GM23338 (cell line): ENCODE data around the gene GRIA1. TPM values are rescaled to one million over a fixed set of nuclear protein-coding genes. Genes with fewer than 3 reads are reported as not detected.

Source experiments
- ATAC-seq: fragments of 200-7000 bp; cut with Tn5 transposase; 3 replicates; pipeline ENCODE4 v1.9.1; 2020
- DNase-seq: peaks from one replicate; pipeline ENCODE4 v3.0.0-alpha.2; 2015; ENCODE audit warnings: low spot score
- H2AFZ ChIP-seq: fragments of 200-600 bp; sonication (generic); 2 replicates; pipeline ENCODE4 v1.8.0; 2016; ENCODE audit warnings: antibody characterized with exemption, mild to moderate bottlenecking, moderate library complexity
- H3F3A ChIP-seq: fragments of 200-600 bp; sonication (generic); replicated peaks from 2 replicates; pipeline ENCODE4 v1.8.0; 2017; ENCODE audit warnings: antibody characterized with exemption, mixed run types, low read depth
- H3K27ac ChIP-seq: fragments of 200-600 bp; sonication (generic); 2 replicates; pipeline ENCODE4 v1.6.1; 2016; ENCODE audit warnings: low read depth
- H3K27me3 ChIP-seq: fragments of 200-600 bp; sonication (generic); 2 replicates; pipeline ENCODE4 v1.8.0; 2016; ENCODE audit warnings: mild to moderate bottlenecking, mixed run types, moderate library complexity; ENCODE audit not compliant: insufficient read depth
- H3K36me3 ChIP-seq: fragments of 200-600 bp; sonication (generic); 2 replicates; pipeline ENCODE4 v1.8.0; 2016; ENCODE audit warnings: mild to moderate bottlenecking; ENCODE audit not compliant: insufficient read depth
- H3K4me1 ChIP-seq: fragments of 200-600 bp; sonication (generic); 2 replicates; pipeline ENCODE4 v1.8.0; 2016; ENCODE audit warnings: mild to moderate bottlenecking, moderate library complexity; ENCODE audit not compliant: insufficient read depth
- H3K4me2 ChIP-seq: fragments of 200-600 bp; sonication (generic); 2 replicates; pipeline ENCODE4 v1.7.1; 2017; ENCODE audit warnings: mixed run types
- H3K4me3 ChIP-seq: fragments of 200-600 bp; sonication (generic); 2 replicates; pipeline ENCODE4 v1.6.1; 2016; ENCODE audit warnings: mixed run types
- H3K79me2 ChIP-seq: fragments of 200-600 bp; sonication (generic); replicated peaks from 2 replicates; pipeline ENCODE4 v1.8.0; 2017; ENCODE audit warnings: mild to moderate bottlenecking; ENCODE audit not compliant: insufficient read depth
- H3K9me2 ChIP-seq: fragments of 200-600 bp; sonication (generic); 2 replicates; pipeline ENCODE4 v1.8.0; 2017; ENCODE audit not compliant: insufficient read depth
- H4K20me1 ChIP-seq: fragments of 200-600 bp; sonication (generic); replicated peaks from 2 replicates; pipeline ENCODE4 v1.8.0; 2017; ENCODE audit warnings: mild to moderate bottlenecking; ENCODE audit not compliant: insufficient read depth
- H3K27ac Mint-ChIP-seq: 2 replicates; pipeline ENCODE4 v1.8.0; 2020; ENCODE audit warnings: inconsistent platforms, mild to moderate bottlenecking, moderate library complexity, mixed read lengths
- H3K27me3 Mint-ChIP-seq: 3 replicates; pipeline ENCODE4 v1.8.0; 2022; ENCODE audit warnings: low read depth, mild to moderate bottlenecking, moderate library complexity, mixed read lengths, inconsistent platforms; ENCODE audit not compliant: insufficient read depth, poor library complexity
- H3K36me3 Mint-ChIP-seq: 3 replicates; pipeline ENCODE4 v1.8.0; 2021; ENCODE audit warnings: low read depth, mild to moderate bottlenecking, inconsistent platforms, moderate library complexity, mixed read lengths
- H3K4me1 Mint-ChIP-seq: 3 replicates; pipeline ENCODE4 v1.8.0; 2020; ENCODE audit warnings: mild to moderate bottlenecking, inconsistent platforms, mixed read lengths
- H3K4me3 Mint-ChIP-seq: 3 replicates; pipeline ENCODE4 v1.8.0; 2021; ENCODE audit warnings: moderate library complexity, mild to moderate bottlenecking, inconsistent platforms, mixed read lengths
- H3K9me3 Mint-ChIP-seq: 3 replicates; pipeline ENCODE4 v1.8.0; 2020; ENCODE audit warnings: moderate library complexity, mild to moderate bottlenecking, inconsistent platforms, mixed read lengths
- CREB1 ChIP-seq: fragments of 250-450 bp; sonication (Bioruptor Pico); IDR thresholded peaks from 2 replicates; pipeline ENCODE4 v1.5.0; 2020; ENCODE audit warnings: low read depth, mild to moderate bottlenecking, moderate library complexity
- EZH2 ChIP-seq: fragments of 200-600 bp; sonication (generic); IDR thresholded peaks from one replicate; pipeline ENCODE4 v1.8.0; 2017; ENCODE audit warnings: antibody characterized with exemption, mild to moderate bottlenecking, low read depth; ENCODE audit not compliant: unreplicated experiment
- EZH2phosphoT487 ChIP-seq: fragments of 200-600 bp; sonication (generic); IDR thresholded peaks from one replicate; pipeline ENCODE4 v1.8.1; 2018; ENCODE audit warnings: antibody characterized with exemption; ENCODE audit not compliant: unreplicated experiment
- JUNB ChIP-seq: IDR thresholded peaks from one replicate; pipeline ENCODE4 v1.6.1; 2016; ENCODE audit warnings: antibody characterized with exemption; ENCODE audit not compliant: unreplicated experiment
- NANOG ChIP-seq: IDR thresholded peaks from 2 replicates; pipeline ENCODE4 v1.6.1; 2016; ENCODE audit warnings: antibody characterized with exemption, borderline replicate concordance
- POLR2AphosphoS5 ChIP-seq: IDR thresholded peaks from 2 replicates; pipeline ENCODE4 v1.6.1; 2016; ENCODE audit warnings: antibody characterized with exemption, low read depth
- ZNF114 ChIP-seq: fragments of 250-450 bp; sonication (Bioruptor Pico); IDR thresholded peaks from 2 replicates; pipeline ENCODE4 v1.5.0; 2020; ENCODE audit warnings: mild to moderate bottlenecking, moderate library complexity
- polyA plus RNA-seq: library from polyadenylated mRNA; unstranded; fragments of >200 nt; fragmentation: Nextera tagmentation; extraction: Ambion mirVana; gene quantifications from 2 replicates; pipeline ENCODE4 v1.2.1, GENCODE V29; 2016
- total RNA-seq: library from RNA; depleted of rRNA; stranded (reverse); fragments of >200 nt; shearing (Covaris generic); gene quantifications from 2 replicates; pipeline ENCODE4 v1.2.3, GENCODE V29; 2014
- TF ChIP-seq, protein P1 (sequence below): IDR thresholded peaks from 2 replicates; pipeline ENCODE4 v1.6.1; 2016; ENCODE audit warnings: antibody characterized with exemption
- TF ChIP-seq, protein P2 (sequence below): IDR thresholded peaks from one replicate; pipeline ENCODE4 v1.6.1; 2018; ENCODE audit warnings: antibody characterized with exemption; ENCODE audit not compliant: unreplicated experiment

GRIA1 gene
- total and polyA plus RNA-seq, 2 experiments from 2014 or later = 1.0 to 1.7 TPM

DNA sequence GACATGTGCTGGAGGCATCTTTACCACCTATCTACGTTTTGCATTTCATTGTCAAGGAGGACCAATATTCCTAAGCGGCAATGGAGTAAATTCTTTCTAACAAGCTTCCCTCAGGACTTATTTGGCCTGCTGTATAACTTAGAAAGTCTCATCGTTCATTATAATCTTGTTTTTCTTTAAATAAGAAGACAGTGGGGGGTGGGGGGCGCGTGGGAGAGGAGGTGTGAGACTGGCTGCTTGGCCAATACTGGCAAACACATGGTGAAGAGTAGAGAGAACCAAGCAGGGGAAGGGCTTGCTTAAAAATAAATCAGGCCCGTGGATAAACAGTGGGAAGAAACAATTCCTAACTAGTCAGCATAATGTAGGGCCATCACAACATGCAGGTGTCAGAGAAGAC lies 217.2 kb downstream of the GRIA1 start:
- H3K4me2 ChIP-seq = no peak overlapping the region
- no peaks in the 10 kb centered on the region for H3K27me3 ChIP-seq
- no peak overlapping the region for H3K4me3 ChIP-seq
- H3K9me3 Mint-ChIP-seq = no peaks in the 10 kb centered on the region
- no peaks in the 10 kb centered on the region for H3K36me3 ChIP-seq
- peaks cover 5% of the 10 kb centered on the region for H3K4me1 Mint-ChIP-seq
- no peaks in the 10 kb centered on the region for H4K20me1 ChIP-seq
- no peaks in the 10 kb centered on the region for H3K79me2 ChIP-seq
- DNase-seq (no peak), ATAC-seq (no peak)
- no peaks in the 10 kb centered on the region for H3K4me1 ChIP-seq
- H3K27ac ChIP-seq = no peak overlapping the region
- no peak overlapping the region for H3K4me3 Mint-ChIP-seq
- H3K27ac Mint-ChIP-seq = no peak overlapping the region
- no peaks in the 10 kb centered on the region for H3F3A ChIP-seq
- peaks cover 4% of the 10 kb centered on the region for H3K27me3 Mint-ChIP-seq
- no peak for TF ChIP-seq ZNF114
- no peak overlapping the region for H2AFZ ChIP-seq
- H3K9me2 ChIP-seq = 0 out of 2 replicates have a peak, but pooled peaks cover 3% of the 10 kb centered on the region
- H3K36me3 Mint-ChIP-seq = no peaks in the 10 kb centered on the region

DNA sequence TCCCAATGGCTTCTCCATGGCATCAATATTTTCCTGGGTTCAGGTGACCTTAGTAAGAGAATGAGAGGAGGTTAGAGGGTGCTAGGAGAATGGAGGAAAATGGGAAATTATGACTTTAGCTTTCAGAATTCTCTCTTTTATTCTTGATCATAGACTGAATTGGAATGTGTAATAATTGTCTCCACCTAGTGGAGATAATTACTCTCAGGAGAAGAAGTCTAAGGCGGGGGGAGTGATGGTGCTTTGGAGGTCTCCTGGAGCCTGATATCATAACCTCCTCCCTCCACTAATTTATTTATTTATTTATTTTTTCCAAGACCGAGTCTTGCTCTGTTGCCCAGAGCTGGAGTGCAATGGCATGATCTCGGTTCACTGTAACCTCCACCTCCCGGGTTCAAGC lies 221.3 kb downstream of the GRIA1 start:
- H3K27ac ChIP-seq = no peak overlapping the region
- H3K27me3 ChIP-seq = no peaks in the 10 kb centered on the region
- no peaks in the 10 kb centered on the region for H3K79me2 ChIP-seq
- Mint-ChIP-seq H3K36me3 (no peaks in the 10 kb centered on the region), H3K4me1 (no peaks in the 10 kb centered on the region), H3K9me3 (no peaks in the 10 kb centered on the region), H3K27ac (no peak overlapping the region), H3K27me3 (peaks cover 2% of the 10 kb centered on the region), H3K4me3 (no peak overlapping the region)
- no peak overlapping the region for H3K4me3 ChIP-seq
- DNase-seq = no peak
- TF ChIP-seq POLR2AphosphoS5 = no peak
- TF ChIP-seq CREB1 (CRISPR knock-in tag) = no peak
- TF ChIP-seq, protein P1, sequence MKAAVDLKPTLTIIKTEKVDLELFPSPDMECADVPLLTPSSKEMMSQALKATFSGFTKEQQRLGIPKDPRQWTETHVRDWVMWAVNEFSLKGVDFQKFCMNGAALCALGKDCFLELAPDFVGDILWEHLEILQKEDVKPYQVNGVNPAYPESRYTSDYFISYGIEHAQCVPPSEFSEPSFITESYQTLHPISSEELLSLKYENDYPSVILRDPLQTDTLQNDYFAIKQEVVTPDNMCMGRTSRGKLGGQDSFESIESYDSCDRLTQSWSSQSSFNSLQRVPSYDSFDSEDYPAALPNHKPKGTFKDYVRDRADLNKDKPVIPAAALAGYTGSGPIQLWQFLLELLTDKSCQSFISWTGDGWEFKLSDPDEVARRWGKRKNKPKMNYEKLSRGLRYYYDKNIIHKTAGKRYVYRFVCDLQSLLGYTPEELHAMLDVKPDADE = no peak
- no peak for TF ChIP-seq EZH2
- no peak for TF ChIP-seq JUNB
- TF ChIP-seq ZNF114 = no peak
- TF ChIP-seq NANOG = no peak
- TF ChIP-seq, protein P2, sequence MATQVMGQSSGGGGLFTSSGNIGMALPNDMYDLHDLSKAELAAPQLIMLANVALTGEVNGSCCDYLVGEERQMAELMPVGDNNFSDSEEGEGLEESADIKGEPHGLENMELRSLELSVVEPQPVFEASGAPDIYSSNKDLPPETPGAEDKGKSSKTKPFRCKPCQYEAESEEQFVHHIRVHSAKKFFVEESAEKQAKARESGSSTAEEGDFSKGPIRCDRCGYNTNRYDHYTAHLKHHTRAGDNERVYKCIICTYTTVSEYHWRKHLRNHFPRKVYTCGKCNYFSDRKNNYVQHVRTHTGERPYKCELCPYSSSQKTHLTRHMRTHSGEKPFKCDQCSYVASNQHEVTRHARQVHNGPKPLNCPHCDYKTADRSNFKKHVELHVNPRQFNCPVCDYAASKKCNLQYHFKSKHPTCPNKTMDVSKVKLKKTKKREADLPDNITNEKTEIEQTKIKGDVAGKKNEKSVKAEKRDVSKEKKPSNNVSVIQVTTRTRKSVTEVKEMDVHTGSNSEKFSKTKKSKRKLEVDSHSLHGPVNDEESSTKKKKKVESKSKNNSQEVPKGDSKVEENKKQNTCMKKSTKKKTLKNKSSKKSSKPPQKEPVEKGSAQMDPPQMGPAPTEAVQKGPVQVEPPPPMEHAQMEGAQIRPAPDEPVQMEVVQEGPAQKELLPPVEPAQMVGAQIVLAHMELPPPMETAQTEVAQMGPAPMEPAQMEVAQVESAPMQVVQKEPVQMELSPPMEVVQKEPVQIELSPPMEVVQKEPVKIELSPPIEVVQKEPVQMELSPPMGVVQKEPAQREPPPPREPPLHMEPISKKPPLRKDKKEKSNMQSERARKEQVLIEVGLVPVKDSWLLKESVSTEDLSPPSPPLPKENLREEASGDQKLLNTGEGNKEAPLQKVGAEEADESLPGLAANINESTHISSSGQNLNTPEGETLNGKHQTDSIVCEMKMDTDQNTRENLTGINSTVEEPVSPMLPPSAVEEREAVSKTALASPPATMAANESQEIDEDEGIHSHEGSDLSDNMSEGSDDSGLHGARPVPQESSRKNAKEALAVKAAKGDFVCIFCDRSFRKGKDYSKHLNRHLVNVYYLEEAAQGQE = no peak
- no peak for TF ChIP-seq EZH2phosphoT487
- no peaks in the 10 kb centered on the region for H3K36me3 ChIP-seq
- no peaks in the 10 kb centered on the region for H4K20me1 ChIP-seq
- no peak overlapping the region for H3K4me2 ChIP-seq
- H3K9me2 ChIP-seq = peaks cover 5% of the 10 kb centered on the region; the same call in 1 of the 2 replicates
- ATAC-seq = no peak
- H3K4me1 ChIP-seq = no peaks in the 10 kb centered on the region
- no peaks in the 10 kb centered on the region for H3F3A ChIP-seq
- H2AFZ ChIP-seq = no peak overlapping the region
